SK-N-SH treated with all-trans-retinoic acid at 6 μM for 48 hours (cell line): ENCODE data around the gene PRDM15.
"Not testable (repeated sequence)": the region's sequence is repeated elsewhere in the genome, so short reads cannot be mapped to it uniquely, and the experiment has no call there.

Experiments
- ATAC-seq: fragments of 200-7000 bp; cut with Tn5 transposase; 3 replicates; pipeline ENCODE4 v1.9.1; 2020; ENCODE audit warnings: mild to moderate bottlenecking, moderate library complexity
- ARNTL ChIP-seq: fragments of 450-650 bp; formaldehyde crosslinking; IDR thresholded peaks from 2 replicates; pipeline ENCODE4 v1.5.0; 2020; ENCODE audit warnings: low read depth, mild to moderate bottlenecking, moderate library complexity, borderline replicate concordance
- CREB5 ChIP-seq: fragments of 250-450 bp; sonication (Bioruptor Pico); IDR thresholded peaks from 2 replicates; pipeline ENCODE4 v1.5.1; 2020; ENCODE audit warnings: low read depth, mild to moderate bottlenecking, moderate library complexity
- CSDC2 ChIP-seq: fragments of 250-450 bp; sonication (Bioruptor Pico); IDR thresholded peaks from 2 replicates; pipeline ENCODE4 v1.5.0; 2020; ENCODE audit warnings: mild to moderate bottlenecking, moderate library complexity
- CSRNP3 ChIP-seq: fragments of 250-450 bp; sonication (Bioruptor Pico); IDR thresholded peaks from 2 replicates; pipeline ENCODE4 v1.5.1; 2021; ENCODE audit warnings: mild to moderate bottlenecking, moderate library complexity
- ESRRG ChIP-seq: fragments of 250-450 bp; sonication (Bioruptor Pico); IDR thresholded peaks from 2 replicates; pipeline ENCODE4 v1.6.1; 2021; ENCODE audit warnings: mild to moderate bottlenecking
- GLIS3 ChIP-seq: fragments of 250-450 bp; sonication (Bioruptor Pico); IDR thresholded peaks from 2 replicates; pipeline ENCODE4 v1.5.0; 2020; ENCODE audit warnings: mild to moderate bottlenecking, moderate library complexity
- ISL1 ChIP-seq: fragments of 250-450 bp; sonication (Bioruptor Pico); IDR thresholded peaks from 2 replicates; pipeline ENCODE4 v2.1.2; 2022; ENCODE audit warnings: mild to moderate bottlenecking, moderate library complexity
- OSR1 ChIP-seq: fragments of 250-450 bp; sonication (Bioruptor Pico); IDR thresholded peaks from 2 replicates; pipeline ENCODE4 v1.8.0; 2022; ENCODE audit warnings: moderate library complexity, mild to moderate bottlenecking, inconsistent platforms
- PATZ1 ChIP-seq: fragments of 250-450 bp; sonication (Bioruptor Pico); IDR thresholded peaks from 2 replicates; pipeline ENCODE4 v1.8.0; 2020; ENCODE audit warnings: mild to moderate bottlenecking, moderate library complexity, borderline replicate concordance
- POU6F1 ChIP-seq: fragments of 250-450 bp; sonication (Bioruptor Pico); IDR thresholded peaks from 2 replicates; pipeline ENCODE4 v1.8.0; 2021; ENCODE audit warnings: low read depth, mild to moderate bottlenecking, moderate library complexity, borderline replicate concordance
- PPARA ChIP-seq: fragments of 250-450 bp; sonication (Bioruptor Pico); IDR thresholded peaks from 2 replicates; pipeline ENCODE4 v1.5.0; 2020; ENCODE audit warnings: mild to moderate bottlenecking, borderline replicate concordance
- RARB ChIP-seq: fragments of 250-450 bp; sonication (Bioruptor Pico); IDR thresholded peaks from 2 replicates; pipeline ENCODE4 v1.8.0; 2021; ENCODE audit warnings: mild to moderate bottlenecking, moderate library complexity
- SNAI2 ChIP-seq: fragments of 250-450 bp; sonication (Bioruptor Pico); IDR thresholded peaks from 2 replicates; pipeline ENCODE4 v1.5.0; 2020; ENCODE audit warnings: mild to moderate bottlenecking, moderate library complexity
- TCF4 ChIP-seq: fragments of 250-450 bp; sonication (Bioruptor Pico); IDR thresholded peaks from 2 replicates; pipeline ENCODE4 v1.8.0; 2021; ENCODE audit warnings: mild to moderate bottlenecking, moderate library complexity, borderline replicate concordance
- TSHZ2 ChIP-seq: fragments of 250-450 bp; sonication (Bioruptor Pico); IDR thresholded peaks from 2 replicates; pipeline ENCODE4 v1.5.0; 2020; ENCODE audit warnings: mild to moderate bottlenecking, moderate library complexity
- ZFP30 ChIP-seq: fragments of 450-650 bp; formaldehyde crosslinking; IDR thresholded peaks from 2 replicates; pipeline ENCODE4 v1.5.0; 2022; ENCODE audit warnings: mild to moderate bottlenecking, moderate library complexity
- ZNF8 ChIP-seq: fragments of 450-650 bp; formaldehyde crosslinking; IDR thresholded peaks from 2 replicates; pipeline ENCODE4 v1.5.0; 2020; ENCODE audit warnings: mild to moderate bottlenecking, moderate library complexity

Gene PRDM15

GRCh38 chr21:41794600-41794999 is 84.5 kb downstream of the PRDM15 start:
- TF ChIP-seq ISL1 (CRISPR knock-in tag) (no peak), ZNF8 (CRISPR knock-in tag) (no peak), CSDC2 (no peak), POU6F1 (CRISPR knock-in tag) (no peak), TSHZ2 (CRISPR knock-in tag) (no peak), GLIS3 (CRISPR knock-in tag) (no peak)
- ATAC-seq = no peak

GRCh38 chr21:41792711-41793110 is 86.4 kb downstream of the PRDM15 start:
- TF ChIP-seq ESRRG (no peak), ISL1 (CRISPR knock-in tag) (no peak), ZNF8 (CRISPR knock-in tag) (no peak), PPARA (CRISPR knock-in tag) (no peak), CSRNP3 (CRISPR knock-in tag) (no peak), POU6F1 (CRISPR knock-in tag) (no peak)
- ATAC-seq = no peak

GRCh38 chr21:41786509-41786987 is 92.6 kb downstream of the PRDM15 start:
- TF ChIP-seq PATZ1 (CRISPR knock-in tag) (peak; percentile 64; the same call in 1 of the 2 replicates), TCF4 (CRISPR knock-in tag) (no peak)
- peak; percentile 47 for ATAC-seq

- not testable (repeated sequence) for ATAC-seq
Observed at GRCh38 chr21:41785262-41785661, 93.9 kb downstream of the PRDM15 start.

GRCh38 chr21:41784456-41785102 is 94.6 kb downstream of the PRDM15 start:
- ATAC-seq = no peak
- TF ChIP-seq PPARA (CRISPR knock-in tag) (no peak), OSR1 (CRISPR knock-in tag) (no peak), ISL1 (CRISPR knock-in tag) (no peak), POU6F1 (CRISPR knock-in tag) (no peak), TSHZ2 (CRISPR knock-in tag) (no peak), ARNTL (CRISPR knock-in tag) (no peak), CREB5 (no peak), SNAI2 (no peak), ZNF8 (CRISPR knock-in tag) (no peak), ZFP30 (no peak), RARB (no peak)
